Ishikawa (cell line): ENCODE results near the gene TMPRSS7.

Experiments
- EP300 ChIP-seq: IDR thresholded peaks from 2 replicates; pipeline ENCODE4 v1.6.1; 2012; ENCODE audit warnings: borderline replicate concordance
- FOXM1 ChIP-seq: IDR thresholded peaks from 2 replicates; pipeline ENCODE4 v1.6.1; 2012; ENCODE audit warnings: low read depth, borderline replicate concordance
- MAX ChIP-seq: IDR thresholded peaks from 2 replicates; pipeline ENCODE4 v1.6.1; 2012
- REST ChIP-seq: IDR thresholded peaks from 2 replicates; pipeline ENCODE4 v1.6.1; 2012; ENCODE audit warnings: low read depth, mild to moderate bottlenecking
- TCF12 ChIP-seq: IDR thresholded peaks from 2 replicates; pipeline ENCODE4 v1.6.1; 2012; ENCODE audit warnings: low read depth
- YY1 ChIP-seq: IDR thresholded peaks from 2 replicates; pipeline ENCODE4 v1.6.1; 2012; ENCODE audit warnings: low read depth

DNA sequence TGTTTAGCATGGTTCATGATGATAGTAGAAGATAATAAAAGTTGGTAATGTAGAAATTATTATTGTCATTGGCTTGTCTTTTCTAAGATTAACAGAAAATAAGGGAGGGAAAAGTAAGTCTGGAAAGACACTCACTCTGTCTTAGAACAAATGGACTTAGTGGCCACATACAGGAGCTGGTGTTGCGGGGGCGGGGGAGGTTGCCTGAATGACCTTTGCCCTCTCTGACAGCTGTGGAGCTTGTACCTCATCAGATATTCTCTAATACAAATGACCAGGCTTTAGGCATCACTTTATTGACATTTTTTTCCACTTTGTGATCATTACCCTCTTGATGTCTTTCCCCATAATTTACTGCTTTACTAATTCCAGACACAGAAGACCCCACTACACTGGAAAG is 29.9 kb upstream of the TMPRSS7 start:
- TF ChIP-seq REST (no peak), EP300 (no peak), MAX (no peak), FOXM1 (no peak), TCF12 (no peak), YY1 (no peak)
